ENCODE results near the gene LACTBL1.

The LACTBL1 gene

DNA sequence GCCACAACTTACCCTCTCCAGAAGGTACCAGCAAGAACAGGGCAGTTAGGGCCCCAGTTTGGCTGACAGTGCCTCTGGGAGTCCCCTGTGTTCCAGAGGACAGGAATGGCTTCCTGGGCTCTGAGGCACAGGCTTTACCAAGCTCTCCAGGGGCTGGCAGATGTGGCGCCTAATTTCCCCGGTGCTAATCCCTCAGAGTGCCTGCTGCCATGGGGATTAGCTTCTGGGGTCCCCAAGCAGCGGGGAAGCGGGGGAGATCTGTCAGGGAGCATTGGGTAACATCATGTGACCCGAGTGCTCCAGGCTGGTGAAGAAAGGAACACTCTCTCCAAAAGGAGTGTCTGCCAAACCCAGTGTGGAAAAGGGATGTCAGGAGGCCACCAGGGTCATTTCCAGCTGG lies at the start of gene LACTBL1:
Gene LACTBL1, minus strand, starts transcription at position 107 of the 400 bp plus-strand sequence. CDS start 550 bp downstream, outside the sequence.
- Histone ChIP-seq H2AFZ (ENCODE audit: low read length) (no peak within 1 kb of the TSS), H3K9ac (ENCODE audit: low read length) (no peak within 1 kb of the TSS), H3K9me2 (ENCODE audit: low read depth, low read length) (no peaks in the 10 kb centered on the region), H3F3A (ENCODE audit: insufficient read depth, low read length) (no peaks in the 10 kb centered on the region), H3K4me1 (ENCODE audit: insufficient read depth, low read length, severe bottlenecking) (no peaks in the 10 kb centered on the region), H3K4me2 (ENCODE audit: low read length) (no peak within 1 kb of the TSS), H3K36me3 (ENCODE audit: insufficient read depth, low read length) (no peaks in the 10 kb centered on the region), H3K27me3 (ENCODE audit: insufficient read depth, low read length) (no peaks in the 10 kb centered on the region; the same call in 1 of the 2 replicates), H3K27ac (ENCODE audit: low read depth, low read length, poor library complexity, severe bottlenecking) (no peak within 1 kb of the TSS), H3K4me3 (ENCODE audit: low read depth, low read length, poor library complexity, severe bottlenecking) (no peak within 1 kb of the TSS), H3K79me2 (ENCODE audit: insufficient read depth, low read length) (no peaks in the 10 kb centered on the region), H4K20me1 (ENCODE audit: insufficient read depth, low read length) (no peaks in the 10 kb centered on the region), H3K9me3 (ENCODE audit: low read length) (no peaks in the 10 kb centered on the region)
- TF ChIP-seq, protein P1, sequence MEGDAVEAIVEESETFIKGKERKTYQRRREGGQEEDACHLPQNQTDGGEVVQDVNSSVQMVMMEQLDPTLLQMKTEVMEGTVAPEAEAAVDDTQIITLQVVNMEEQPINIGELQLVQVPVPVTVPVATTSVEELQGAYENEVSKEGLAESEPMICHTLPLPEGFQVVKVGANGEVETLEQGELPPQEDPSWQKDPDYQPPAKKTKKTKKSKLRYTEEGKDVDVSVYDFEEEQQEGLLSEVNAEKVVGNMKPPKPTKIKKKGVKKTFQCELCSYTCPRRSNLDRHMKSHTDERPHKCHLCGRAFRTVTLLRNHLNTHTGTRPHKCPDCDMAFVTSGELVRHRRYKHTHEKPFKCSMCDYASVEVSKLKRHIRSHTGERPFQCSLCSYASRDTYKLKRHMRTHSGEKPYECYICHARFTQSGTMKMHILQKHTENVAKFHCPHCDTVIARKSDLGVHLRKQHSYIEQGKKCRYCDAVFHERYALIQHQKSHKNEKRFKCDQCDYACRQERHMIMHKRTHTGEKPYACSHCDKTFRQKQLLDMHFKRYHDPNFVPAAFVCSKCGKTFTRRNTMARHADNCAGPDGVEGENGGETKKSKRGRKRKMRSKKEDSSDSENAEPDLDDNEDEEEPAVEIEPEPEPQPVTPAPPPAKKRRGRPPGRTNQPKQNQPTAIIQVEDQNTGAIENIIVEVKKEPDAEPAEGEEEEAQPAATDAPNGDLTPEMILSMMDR (IDR thresholded peaks at IDR 0.05; ENCODE audit: low read length): no peak
- TF ChIP-seq EZH2 (IDR thresholded peaks at IDR 0.05; ENCODE audit: borderline replicate concordance, low read length): no peak

DNA sequence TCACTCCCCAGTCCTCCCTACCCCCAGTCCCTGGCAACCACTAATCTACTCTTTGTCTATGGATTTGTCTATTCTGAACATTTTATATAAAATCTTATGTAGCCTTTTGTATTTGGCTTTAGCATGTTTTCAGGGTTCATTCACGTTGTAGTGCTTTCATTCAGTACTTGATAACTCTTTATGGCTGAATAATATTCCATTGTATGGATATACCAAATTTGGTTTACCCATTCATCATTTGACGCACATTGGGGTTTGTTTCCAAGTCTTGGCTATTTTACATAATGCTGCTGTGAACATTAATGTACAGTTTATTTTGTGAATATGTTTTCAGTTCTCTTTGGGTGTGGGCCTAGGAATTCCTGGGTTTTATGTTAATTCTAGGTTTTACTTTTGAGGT lies 49.2 kb upstream of the LACTBL1 start:
- Histone ChIP-seq H4K20me1 (ENCODE audit: insufficient read depth, low read length) (no peaks in the 10 kb centered on the region), H3K4me3 (ENCODE audit: low read depth, low read length, poor library complexity, severe bottlenecking) (peak overlapping the region; percentile 79), H3F3A (ENCODE audit: insufficient read depth, low read length) (no peaks in the 10 kb centered on the region), H3K9me2 (ENCODE audit: low read depth, low read length) (no peaks in the 10 kb centered on the region), H3K4me1 (ENCODE audit: insufficient read depth, low read length, severe bottlenecking) (peaks cover 16% of the 10 kb centered on the region), H3K4me2 (ENCODE audit: low read length) (no peak overlapping the region), H3K79me2 (ENCODE audit: insufficient read depth, low read length) (peaks cover 67% of the 10 kb centered on the region), H3K9me3 (ENCODE audit: low read length) (peaks cover 6% of the 10 kb centered on the region; the same call in 1 of the 2 replicates), H3K36me3 (ENCODE audit: insufficient read depth, low read length) (peaks cover 12% of the 10 kb centered on the region; the same call in 1 of the 2 replicates), H3K27ac (ENCODE audit: low read depth, low read length, poor library complexity, severe bottlenecking) (no peak overlapping the region), H3K9ac (ENCODE audit: low read length) (no peak overlapping the region), H3K27me3 (ENCODE audit: insufficient read depth, low read length) (no peaks in the 10 kb centered on the region), H2AFZ (ENCODE audit: low read length) (no peak overlapping the region)
- TF ChIP-seq EZH2 (IDR thresholded peaks at IDR 0.05; ENCODE audit: borderline replicate concordance, low read length): no peak
- TF ChIP-seq, protein P1 (IDR thresholded peaks at IDR 0.05; ENCODE audit: low read length): no peak

- Histone ChIP-seq H4K20me1 (ENCODE audit: insufficient read depth, low read length) (no peaks in the 10 kb centered on the region), H3K4me3 (ENCODE audit: low read depth, low read length, poor library complexity, severe bottlenecking) (peak overlapping the region; percentile 79), H3K4me1 (ENCODE audit: insufficient read depth, low read length, severe bottlenecking) (peaks cover 16% of the 10 kb centered on the region), H3K9ac (ENCODE audit: low read length) (peak overlapping the region; percentile 80), H3F3A (ENCODE audit: insufficient read depth, low read length) (no peaks in the 10 kb centered on the region), H3K79me2 (ENCODE audit: insufficient read depth, low read length) (peaks cover 57% of the 10 kb centered on the region), H3K27me3 (ENCODE audit: insufficient read depth, low read length) (no peaks in the 10 kb centered on the region), H3K9me2 (ENCODE audit: low read depth, low read length) (no peaks in the 10 kb centered on the region), H3K27ac (ENCODE audit: low read depth, low read length, poor library complexity, severe bottlenecking) (peak overlapping the region; percentile 45), H2AFZ (ENCODE audit: low read length) (no peak overlapping the region), H3K4me2 (ENCODE audit: low read length) (peak overlapping the region; percentile 67), H3K36me3 (ENCODE audit: insufficient read depth, low read length) (peaks cover 8% of the 10 kb centered on the region; the same call in 1 of the 2 replicates), H3K9me3 (ENCODE audit: low read length) (peaks cover 6% of the 10 kb centered on the region; the same call in 1 of the 2 replicates)
- TF ChIP-seq, protein P1 (IDR thresholded peaks at IDR 0.05; ENCODE audit: low read length): no peak
- no peak for TF ChIP-seq EZH2 (IDR thresholded peaks at IDR 0.05; ENCODE audit: borderline replicate concordance, low read length)
Measured at GRCh38 chr1:23020706-23021405, 48.2 kb upstream of the LACTBL1 start.

All from OCI-LY1 (cell line).